SK-N-SH (cell line): ENCODE measurements around the gene ZBTB46. TPM values are rescaled to one million over a fixed set of nuclear protein-coding genes. Genes with fewer than 3 reads are reported as not detected.

Experiments
- CTCF ChIA-PET: fragments of 300-600, 350-600 bp; formaldehyde crosslinking; extraction: SDS; loops from one replicate; lab custom pipeline; 2021; lab: Yijun Ruan, JAX
- POLR2A ChIA-PET: fragments of 350-600 bp; sonication (Branson Sonifier 250); formaldehyde crosslinking; extraction: SDS; loops from one replicate; lab custom pipeline; 2020; ENCODE audit warnings: antibody characterized with exemption, inconsistent platforms; lab: Yijun Ruan, JAX
- DNase-seq: peaks from one replicate; pipeline ENCODE4 v3.0.0; 2012
- H2AFZ ChIP-seq: fragments of 200-600 bp; sonication (generic); 2 replicates; pipeline ENCODE4 v1.8.1; 2016; ENCODE audit warnings: antibody characterized with exemption, mild to moderate bottlenecking, low read depth
- H3F3A ChIP-seq: fragments of 200-600 bp; sonication (generic); replicated peaks from 2 replicates; pipeline ENCODE3; 2016; ENCODE audit warnings: antibody characterized with exemption, mild to moderate bottlenecking; ENCODE audit not compliant: insufficient read depth
- H3K27ac ChIP-seq, 2 experiments: fragments of 200-500 bp in 1 of 2; fragments of 200-600 bp in 1 of 2; sonication (Bioruptor generic) in 1 of 2; sonication (generic), shearing (Covaris generic) in 1 of 2; 2 replicates each; pipeline versions ENCODE4 v1.5.1 to v1.6.1; 2014 to 2016; ENCODE audit warnings: low read depth in 2 of 2, inconsistent platforms in 1 of 2, low read length in 1 of 2, mild to moderate bottlenecking in 1 of 2, mixed read lengths in 1 of 2
- H3K27me3 ChIP-seq: fragments of 200-600 bp; sonication (generic), shearing (Covaris generic); 2 replicates; pipeline ENCODE4 v1.6.1; 2016; ENCODE audit warnings: mixed run types; ENCODE audit not compliant: insufficient read depth
- H3K36me3 ChIP-seq, 2 experiments: fragments of 200-500 bp in 1 of 2; fragments of 200-600 bp in 1 of 2; sonication (Bioruptor generic) in 1 of 2; sonication (generic) in 1 of 2; replicated peaks in 1 of 2; 2 replicates each; pipeline versions ENCODE3 to v1.5.1; 2014 to 2016; ENCODE audit warnings: low read length in 1 of 2, mild to moderate bottlenecking in 1 of 2; ENCODE audit not compliant: insufficient read depth in 2 of 2, control insufficient read depth in 1 of 2
- H3K4me1 ChIP-seq, 2 experiments: fragments of 200-500 bp in 1 of 2; fragments of 200-600 bp in 1 of 2; sonication (Bioruptor generic) in 1 of 2; sonication (generic), shearing (Covaris generic) in 1 of 2; 2 replicates each; pipeline versions ENCODE4 v1.5.1 to v1.6.1; 2014 to 2016; ENCODE audit warnings: low read depth in 1 of 2, low read length in 1 of 2, mixed run types in 1 of 2; ENCODE audit not compliant: insufficient read depth in 2 of 2, control insufficient read depth in 1 of 2
- H3K4me2 ChIP-seq: fragments of 200-600 bp; sonication (generic), shearing (Covaris generic); 2 replicates; pipeline ENCODE4 v1.6.1; 2017; ENCODE audit warnings: mixed run types
- H3K4me3 ChIP-seq, 2 experiments: fragments of 200-500 bp in 1 of 2; fragments of 200-600 bp in 1 of 2; sonication (Bioruptor generic) in 1 of 2; sonication (generic), shearing (Covaris generic) in 1 of 2; 2 replicates each; pipeline versions ENCODE4 v1.5.1 to v1.8.1; 2014 to 2016; ENCODE audit warnings: low read depth in 2 of 2, inconsistent platforms in 1 of 2, low read length in 1 of 2, mild to moderate bottlenecking in 1 of 2, mixed read lengths in 1 of 2, moderate library complexity in 1 of 2
- H3K79me2 ChIP-seq: fragments of 200-600 bp; sonication (generic); 2 replicates; pipeline ENCODE4 v1.8.1; 2017; ENCODE audit warnings: mild to moderate bottlenecking; ENCODE audit not compliant: insufficient read depth
- H3K9ac ChIP-seq: fragments of 200-600 bp; sonication (generic); 2 replicates; pipeline ENCODE4 v1.6.1; 2017; ENCODE audit warnings: mixed run types
- H3K9me2 ChIP-seq: fragments of 200-600 bp; sonication (generic); 2 replicates; pipeline ENCODE4 v1.6.1; 2017; ENCODE audit warnings: mixed run types
- H3K9me3 ChIP-seq: fragments of 200-600 bp; sonication (generic); 2 replicates; pipeline ENCODE4 v1.6.1; 2017; ENCODE audit warnings: mixed run types, mild to moderate bottlenecking, moderate library complexity
- H4K20me1 ChIP-seq: fragments of 200-600 bp; sonication (generic); 2 replicates; pipeline ENCODE4 v1.6.1; 2017; ENCODE audit warnings: mild to moderate bottlenecking, mixed run types; ENCODE audit not compliant: insufficient read depth
- ELF1 ChIP-seq: IDR thresholded peaks from 2 replicates; pipeline ENCODE4 v1.4.0; 2012
- EP300 ChIP-seq, 2 experiments: IDR thresholded peaks; 2 replicates each; pipeline versions ENCODE4 v1.4.0 to v1.6.1; 2012; ENCODE audit warnings: borderline replicate concordance in 1 of 2, low read depth in 1 of 2, low read length in 1 of 2
- JUND ChIP-seq: IDR thresholded peaks from 2 replicates; pipeline ENCODE4 v1.4.0; 2012
- POLR2AphosphoS5 ChIP-seq: IDR thresholded peaks from 2 replicates; pipeline ENCODE4 v1.6.1; 2012; ENCODE audit warnings: low read depth, low read length
- WGBS: methylation state at CpG from one replicate; pipeline ENCODE4 v1.1.6; 2017; ENCODE audit warnings: low lambda C conversion rate; 5-methylcytosine and 5-hydroxymethylcytosine counted together
- polyA plus RNA-seq, 3 experiments: library from polyadenylated mRNA; depleted of rRNA; stranded (reverse); fragments of >200 nt; gene quantifications; 2 replicates each; pipeline ENCODE4 v1.2.3, GENCODE V29; 2012
- TF ChIP-seq, protein P1 (sequence below): fragments of 200-600 bp; sonication (generic); IDR thresholded peaks from 2 replicates; pipeline ENCODE4 v1.6.1; 2017; ENCODE audit warnings: antibody characterized with exemption, mild to moderate bottlenecking, moderate library complexity
- TF ChIP-seq, protein P2 (sequence below): IDR thresholded peaks from 2 replicates; pipeline ENCODE4 v1.4.0; 2012; ENCODE audit warnings: low read depth, borderline replicate concordance

ZBTB46 gene
- polyA plus RNA-seq, 1 of the 3 experiments (the other 2 are of a cell fraction), result 0.15 TPM

DNA sequence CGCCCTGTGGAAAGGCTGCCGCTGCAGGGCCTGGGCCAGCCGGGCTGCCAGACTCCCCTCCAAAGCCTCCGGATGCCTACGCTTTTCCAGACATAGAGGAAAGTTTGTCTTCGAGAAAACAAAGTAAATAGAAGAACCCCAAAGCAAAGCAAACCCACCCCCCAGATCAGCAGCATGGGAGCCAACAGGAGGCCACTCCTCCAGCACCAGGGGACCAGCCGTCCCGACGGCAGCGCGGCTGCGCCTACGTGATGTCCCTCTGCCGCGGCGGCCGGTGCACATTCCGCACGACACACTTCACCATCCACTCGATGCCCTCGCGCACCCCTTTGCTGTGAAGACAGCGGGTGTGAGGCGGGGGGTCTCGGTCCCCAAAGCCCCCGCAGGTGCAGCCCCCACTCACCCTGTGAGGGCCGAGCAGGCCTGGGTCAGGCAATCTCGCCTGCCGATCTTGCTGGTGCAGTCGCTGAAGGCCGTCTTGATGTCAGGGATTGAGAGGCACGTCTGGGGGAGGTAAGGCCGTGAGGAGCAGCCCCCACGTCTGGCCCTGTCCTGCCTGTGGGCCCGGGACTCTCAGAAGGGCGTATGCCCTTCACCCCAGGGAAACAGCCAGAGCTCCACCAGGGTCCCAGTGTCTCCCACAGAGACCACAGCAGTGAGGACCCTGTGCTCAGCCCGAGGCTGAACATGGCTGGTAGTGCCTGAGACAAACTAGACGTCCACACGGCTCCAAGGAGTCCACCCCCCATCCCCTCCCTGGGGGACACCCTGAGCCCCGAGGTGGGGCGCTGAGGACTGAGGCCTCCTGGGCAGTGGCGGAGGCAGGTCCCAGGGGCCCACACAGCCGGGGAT, 130.6 kb downstream of the ZBTB46 start:
- Histone ChIP-seq H3K9me2 (no peaks in the 10 kb centered on the region), H3F3A (no peaks in the 10 kb centered on the region), H3K9ac (no peak overlapping the region), H3K36me3 (peaks cover 10 to 22% of the 10 kb centered on the region in 2 experiments), H2AFZ (no peak overlapping the region), H3K4me2 (no peak overlapping the region), H3K4me3 (no peak overlapping the region), H3K79me2 (peaks cover 7% of the 10 kb centered on the region; the same call in 1 of the 2 replicates), H3K9me3 (no peaks in the 10 kb centered on the region), H4K20me1 (no peaks in the 10 kb centered on the region), H3K27me3 (no peaks in the 10 kb centered on the region), H3K27ac (peak overlapping the region in 1 of 2 experiments; percentile 85; a peak in 2 of 4 replicates), H3K4me1 (peaks cover 22 to 30% of the 10 kb centered on the region in 2 experiments; a peak in 3 of 4 replicates)
- peak; percentile 38 for DNase-seq
- WGBS, result 95% methylated on average over 16 of the region's 43 CpGs
- TF ChIP-seq POLR2AphosphoS5, result 0 out of 2 replicates have a peak, but pooled peaks have one; percentile 2
- TF ChIP-seq, protein P1, sequence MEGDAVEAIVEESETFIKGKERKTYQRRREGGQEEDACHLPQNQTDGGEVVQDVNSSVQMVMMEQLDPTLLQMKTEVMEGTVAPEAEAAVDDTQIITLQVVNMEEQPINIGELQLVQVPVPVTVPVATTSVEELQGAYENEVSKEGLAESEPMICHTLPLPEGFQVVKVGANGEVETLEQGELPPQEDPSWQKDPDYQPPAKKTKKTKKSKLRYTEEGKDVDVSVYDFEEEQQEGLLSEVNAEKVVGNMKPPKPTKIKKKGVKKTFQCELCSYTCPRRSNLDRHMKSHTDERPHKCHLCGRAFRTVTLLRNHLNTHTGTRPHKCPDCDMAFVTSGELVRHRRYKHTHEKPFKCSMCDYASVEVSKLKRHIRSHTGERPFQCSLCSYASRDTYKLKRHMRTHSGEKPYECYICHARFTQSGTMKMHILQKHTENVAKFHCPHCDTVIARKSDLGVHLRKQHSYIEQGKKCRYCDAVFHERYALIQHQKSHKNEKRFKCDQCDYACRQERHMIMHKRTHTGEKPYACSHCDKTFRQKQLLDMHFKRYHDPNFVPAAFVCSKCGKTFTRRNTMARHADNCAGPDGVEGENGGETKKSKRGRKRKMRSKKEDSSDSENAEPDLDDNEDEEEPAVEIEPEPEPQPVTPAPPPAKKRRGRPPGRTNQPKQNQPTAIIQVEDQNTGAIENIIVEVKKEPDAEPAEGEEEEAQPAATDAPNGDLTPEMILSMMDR, result no peak
- ChIA-PET POLR2A (no interaction called here), CTCF (interaction anchor here (0.5 to 1.7 kb wide), 2 partner anchors 162 to 274 kb away, joined by 5 to 6 read pairs; no protein-coding TSS in a partner anchor)

DNA sequence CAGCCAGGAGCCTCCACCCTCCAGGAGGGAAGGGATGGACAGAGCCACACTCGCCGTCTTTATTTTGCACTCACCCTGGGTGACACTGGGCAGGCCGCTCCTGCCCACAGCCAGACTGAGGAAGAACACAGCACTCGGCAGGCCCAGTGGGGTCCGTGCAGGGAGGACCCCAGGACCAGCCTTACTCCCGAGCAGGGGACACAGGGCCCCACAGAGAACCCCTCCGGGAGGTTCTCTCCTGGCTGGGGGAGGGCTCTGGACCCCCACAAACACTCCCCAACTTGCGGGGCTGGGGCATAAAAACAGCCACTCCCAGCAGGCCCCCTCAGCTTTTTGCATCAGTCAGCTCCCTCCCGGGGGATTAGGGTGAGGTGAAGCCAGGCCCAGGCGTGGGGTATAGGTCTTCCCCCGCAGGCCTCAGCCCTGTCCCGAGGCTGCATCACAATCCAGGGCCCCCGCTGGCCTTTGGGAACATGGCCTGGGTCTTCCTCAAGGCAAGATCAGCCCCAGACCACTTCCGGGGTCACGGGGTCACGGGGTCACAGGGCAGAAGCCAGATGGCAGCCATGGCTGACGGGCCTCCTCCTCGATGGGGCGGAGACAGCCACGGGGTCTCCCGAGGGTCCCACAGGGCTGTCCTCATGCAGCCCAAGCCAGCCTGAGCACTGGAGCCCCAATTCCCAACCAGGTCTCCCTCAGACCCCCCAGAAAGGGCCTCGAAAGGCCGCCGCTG, 131.4 kb downstream of the ZBTB46 start:
- Histone ChIP-seq H3K27me3 (no peaks in the 10 kb centered on the region), H3K9me3 (no peaks in the 10 kb centered on the region), H3K79me2 (no peaks in the 10 kb centered on the region; the same call in 1 of the 2 replicates), H3F3A (no peaks in the 10 kb centered on the region), H2AFZ (no peak overlapping the region), H3K27ac (peak overlapping the region; percentile 28 to 85), H3K4me3 (no peak overlapping the region), H3K4me2 (peak overlapping the region; percentile 72; the same call in 1 of the 2 replicates), H3K9ac (peak overlapping the region; percentile 61), H3K9me2 (no peaks in the 10 kb centered on the region), H3K4me1 (peaks cover 22 to 30% of the 10 kb centered on the region in 2 experiments; a peak in 3 of 4 replicates), H4K20me1 (no peaks in the 10 kb centered on the region), H3K36me3 (peaks cover 4 to 14% of the 10 kb centered on the region in 2 experiments)
- ChIA-PET CTCF (interaction anchor here (1.7 kb wide), 1 partner anchor 203 kb away, joined by 4 read pairs; no protein-coding TSS in a partner anchor), POLR2A (no interaction called here)
- peak; percentile 42 for DNase-seq
- TF ChIP-seq JUND (no peak), EP300 (IDR thresholded peaks at IDR 0.05; ENCODE audit: borderline replicate concordance in 1 of 2, low read depth in 1 of 2, low read length in 1 of 2) (no peak), ELF1 (0 out of 2 replicates have a peak, but pooled peaks have one; percentile 22), POLR2AphosphoS5 (0 out of 2 replicates have a peak, but pooled peaks have one; percentile 5)
- TF ChIP-seq, protein P2, sequence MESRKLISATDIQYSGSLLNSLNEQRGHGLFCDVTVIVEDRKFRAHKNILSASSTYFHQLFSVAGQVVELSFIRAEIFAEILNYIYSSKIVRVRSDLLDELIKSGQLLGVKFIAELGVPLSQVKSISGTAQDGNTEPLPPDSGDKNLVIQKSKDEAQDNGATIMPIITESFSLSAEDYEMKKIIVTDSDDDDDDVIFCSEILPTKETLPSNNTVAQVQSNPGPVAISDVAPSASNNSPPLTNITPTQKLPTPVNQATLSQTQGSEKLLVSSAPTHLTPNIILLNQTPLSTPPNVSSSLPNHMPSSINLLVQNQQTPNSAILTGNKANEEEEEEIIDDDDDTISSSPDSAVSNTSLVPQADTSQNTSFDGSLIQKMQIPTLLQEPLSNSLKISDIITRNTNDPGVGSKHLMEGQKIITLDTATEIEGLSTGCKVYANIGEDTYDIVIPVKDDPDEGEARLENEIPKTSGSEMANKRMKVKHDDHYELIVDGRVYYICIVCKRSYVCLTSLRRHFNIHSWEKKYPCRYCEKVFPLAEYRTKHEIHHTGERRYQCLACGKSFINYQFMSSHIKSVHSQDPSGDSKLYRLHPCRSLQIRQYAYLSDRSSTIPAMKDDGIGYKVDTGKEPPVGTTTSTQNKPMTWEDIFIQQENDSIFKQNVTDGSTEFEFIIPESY, result no peak
- 76% methylated on average over 12 of the region's 24 CpGs for WGBS
